ENCODE measurements around the gene PRRG3.

GRCh38 chrX:151737494-151737893 is 42.2 kb downstream of the PRRG3 start:
- TF ChIP-seq SP1 (IDR thresholded peaks at IDR 0.05), result no peak
- TF ChIP-seq FOXK2 (IDR thresholded peaks at IDR 0.05), result no peak
- TF ChIP-seq BHLHE40 (IDR thresholded peaks at IDR 0.05; ENCODE audit: borderline replicate concordance), result no peak
- no peak for TF ChIP-seq SUZ12 (IDR thresholded peaks at IDR 0.05)
- no peak for TF ChIP-seq TARDBP (IDR thresholded peaks at IDR 0.05)
- no peak for TF ChIP-seq ARNT (IDR thresholded peaks at IDR 0.05)
- TF ChIP-seq, protein P1, sequence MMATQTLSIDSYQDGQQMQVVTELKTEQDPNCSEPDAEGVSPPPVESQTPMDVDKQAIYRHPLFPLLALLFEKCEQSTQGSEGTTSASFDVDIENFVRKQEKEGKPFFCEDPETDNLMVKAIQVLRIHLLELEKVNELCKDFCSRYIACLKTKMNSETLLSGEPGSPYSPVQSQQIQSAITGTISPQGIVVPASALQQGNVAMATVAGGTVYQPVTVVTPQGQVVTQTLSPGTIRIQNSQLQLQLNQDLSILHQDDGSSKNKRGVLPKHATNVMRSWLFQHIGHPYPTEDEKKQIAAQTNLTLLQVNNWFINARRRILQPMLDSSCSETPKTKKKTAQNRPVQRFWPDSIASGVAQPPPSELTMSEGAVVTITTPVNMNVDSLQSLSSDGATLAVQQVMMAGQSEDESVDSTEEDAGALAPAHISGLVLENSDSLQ (IDR thresholded peaks at IDR 0.05), result no peak
- no peak for TF ChIP-seq HDGF (IDR thresholded peaks at IDR 0.05; ENCODE audit: borderline replicate concordance)
- TF ChIP-seq FOXA1 (IDR thresholded peaks at IDR 0.05), result no peak
- TF ChIP-seq ELF4 (IDR thresholded peaks at IDR 0.05), result no peak
- TF ChIP-seq FOXM1 (IDR thresholded peaks at IDR 0.05; ENCODE audit: borderline replicate concordance), result no peak
